Neuronal stem cell (in vitro differentiated cells): Measurements from ENCODE around the gene COLEC11.
A peak's percentile ranks its signal among the peaks of the same experiment; 100 is the strongest.
"Not testable (repeated sequence)": the region's sequence is repeated elsewhere in the genome, so short reads cannot be mapped to it uniquely, and the experiment has no call there.

Experiments used
- DNase-seq: peaks from one replicate; pipeline ENCODE4 v3.0.0-alpha.2; 2013; ENCODE audit warnings: low spot score
- H2AFZ ChIP-seq: one replicate; pipeline ENCODE4 v1.6.1; 2013; ENCODE audit warnings: mild to moderate bottlenecking, low read length, inconsistent platforms
- H2AK5ac ChIP-seq: 2 replicates; pipeline ENCODE4 v1.6.1; 2013; ENCODE audit warnings: low read depth, mild to moderate bottlenecking, inconsistent platforms, low read length, moderate library complexity, mixed read lengths
- H2BK120ac ChIP-seq: 2 replicates; pipeline ENCODE4 v1.6.1; 2013; ENCODE audit warnings: low read depth, mild to moderate bottlenecking, inconsistent platforms, low read length, moderate library complexity, mixed read lengths
- H2BK12ac ChIP-seq: one replicate; pipeline ENCODE4 v1.6.1; 2013; ENCODE audit warnings: low read length, inconsistent platforms
- H2BK15ac ChIP-seq: 2 replicates; pipeline ENCODE4 v1.6.1; 2013; ENCODE audit warnings: mild to moderate bottlenecking, low read length, inconsistent platforms, mixed read lengths
- H2BK5ac ChIP-seq: one replicate; pipeline ENCODE4 v1.6.1; 2013; ENCODE audit warnings: inconsistent platforms, mild to moderate bottlenecking, low read length, moderate library complexity
- H3K14ac ChIP-seq: one replicate; pipeline ENCODE4 v1.6.1; 2013; ENCODE audit warnings: low read length, inconsistent platforms
- H3K18ac ChIP-seq: 2 replicates; pipeline ENCODE4 v1.6.1; 2013; ENCODE audit warnings: low read length, inconsistent platforms
- H3K23ac ChIP-seq: 2 replicates; pipeline ENCODE4 v1.6.1; 2013; ENCODE audit warnings: low read depth, mild to moderate bottlenecking, mixed read lengths, low read length, inconsistent platforms; ENCODE audit not compliant: poor library complexity
- H3K27ac ChIP-seq: replicated peaks from 3 replicates; pipeline ENCODE4 v1.5.1; 2013; ENCODE audit warnings: low read length, inconsistent platforms
- H3K27me3 ChIP-seq, 3 experiments: 2 replicates each; pipeline ENCODE4 v1.6.1; 2013; ENCODE audit warnings: low read length in 3 of 3, mild to moderate bottlenecking in 2 of 3, inconsistent platforms in 1 of 3, low read depth in 1 of 3, mixed read lengths in 1 of 3, moderate library complexity in 1 of 3; ENCODE audit not compliant: control insufficient read depth in 3 of 3, insufficient read depth in 3 of 3
- H3K36me3 ChIP-seq, 2 donors: replicated peaks in 1 of 2; 2 replicates each; pipeline ENCODE4 v1.6.1; 2013; ENCODE audit warnings: low read length in 2 of 2; ENCODE audit not compliant: control insufficient read depth in 2 of 2, insufficient read depth in 2 of 2
- H3K4ac ChIP-seq: 2 replicates; pipeline ENCODE4 v1.6.1; 2013; ENCODE audit warnings: inconsistent platforms, mild to moderate bottlenecking, low read length, moderate library complexity
- H3K4me1 ChIP-seq, 2 donors: 1 replicate in 1 of 2; 2 replicates in 1 of 2; pipeline ENCODE4 v1.6.1; 2013; ENCODE audit warnings: low read length in 2 of 2, low read depth in 1 of 2; ENCODE audit not compliant: control insufficient read depth in 2 of 2, insufficient read depth in 1 of 2
- H3K4me2 ChIP-seq: one replicate; pipeline ENCODE4 v1.6.1; 2013; ENCODE audit warnings: mild to moderate bottlenecking, low read length, inconsistent platforms; ENCODE audit not compliant: insufficient read depth, poor library complexity, severe bottlenecking
- H3K4me3 ChIP-seq, 2 donors: 2 replicates each; pipeline ENCODE4 v1.5.1; 2013; ENCODE audit warnings: low read length in 2 of 2, mild to moderate bottlenecking in 2 of 2, inconsistent platforms in 1 of 2, moderate library complexity in 1 of 2
- H3K79me1 ChIP-seq: one replicate; pipeline ENCODE4 v1.6.1; 2013; ENCODE audit warnings: low read depth, mild to moderate bottlenecking, inconsistent platforms, low read length, moderate library complexity
- H3K9ac ChIP-seq: one replicate; pipeline ENCODE4 v1.6.1; 2013; ENCODE audit warnings: mild to moderate bottlenecking, low read depth, low read length, inconsistent platforms; ENCODE audit not compliant: poor library complexity
- H3K9me3 ChIP-seq, 2 donors: replicated peaks in 1 of 2; 2 replicates each; pipeline versions ENCODE3 to v1.6.1; 2013; ENCODE audit warnings: low read length in 2 of 2, mild to moderate bottlenecking in 2 of 2, inconsistent platforms in 1 of 2, low read depth in 1 of 2, mixed read lengths in 1 of 2, moderate library complexity in 1 of 2; ENCODE audit not compliant: control insufficient read depth in 2 of 2, insufficient read depth in 1 of 2
- H4K8ac ChIP-seq: one replicate; pipeline ENCODE4 v1.6.1; 2013; ENCODE audit warnings: low read depth, mild to moderate bottlenecking, inconsistent platforms, low read length, moderate library complexity
- H4K91ac ChIP-seq: one replicate; pipeline ENCODE4 v1.6.1; 2013; ENCODE audit warnings: low read length, low read depth, mild to moderate bottlenecking, inconsistent platforms; ENCODE audit not compliant: poor library complexity
- WGBS, 2 donors: extraction: QIAGEN DNeasy Blood & Tissue Kit; methylation state at CpG; one replicate each; pipeline ENCODE4 v1.1.7; 2013; ENCODE audit warnings: missing lambda C conversion rate in 2 of 2, mixed read lengths in 1 of 2; ENCODE audit not compliant: insufficient read length in 2 of 2, insufficient replicate concordance in 1 of 2; ENCODE audit errors: extremely low coverage in 2 of 2; 5-methylcytosine and 5-hydroxymethylcytosine counted together

COLEC11 gene

GRCh38 chr2:3566806-3567205, 28.1 kb upstream of the COLEC11 start:
- no peak overlapping the region for H2BK120ac ChIP-seq
- H3K4ac ChIP-seq, result no peak overlapping the region
- H3K14ac ChIP-seq, result no peak overlapping the region
- WGBS, 2 donors, result no CpG with 5 or more reads among the region's 9 CpGs
- H4K91ac ChIP-seq, result no peak overlapping the region
- H2AFZ ChIP-seq, result no peak overlapping the region
- no peak overlapping the region for H2AK5ac ChIP-seq
- no peak overlapping the region for H2BK15ac ChIP-seq
- H3K27ac ChIP-seq, result no peak overlapping the region
- no peaks in the 10 kb centered on the region for H3K27me3 ChIP-seq
- DNase-seq, result no peak
- no peak overlapping the region for H3K9ac ChIP-seq
- no peak overlapping the region for H2BK12ac ChIP-seq
- H3K4me1 ChIP-seq, result no peaks in the 10 kb centered on the region
- H3K79me1 ChIP-seq, result peaks cover 2% of the 10 kb centered on the region
- no peaks in the 10 kb centered on the region for H3K9me3 ChIP-seq
- H3K18ac ChIP-seq, result no peak overlapping the region
- no peak overlapping the region for H3K23ac ChIP-seq
- no peak overlapping the region for H3K4me3 ChIP-seq
- H3K4me2 ChIP-seq, result no peak overlapping the region
- H2BK5ac ChIP-seq, result no peak overlapping the region
- peaks cover 1 to 6% of the 10 kb centered on the region in 2 donors for H3K36me3 ChIP-seq
- no peak overlapping the region for H4K8ac ChIP-seq

GRCh38 chr2:3569656-3570055, 25.3 kb upstream of the COLEC11 start:
- not testable (repeated sequence) for H3K27ac ChIP-seq, H3K18ac ChIP-seq, H4K8ac ChIP-seq, H4K91ac ChIP-seq, H2BK12ac ChIP-seq, H2AFZ ChIP-seq, DNase-seq, H3K4me3 ChIP-seq, H2BK120ac ChIP-seq, H3K14ac ChIP-seq, H3K79me1 ChIP-seq, H3K9ac ChIP-seq, H3K4me1 ChIP-seq, H3K9me3 ChIP-seq, H3K36me3 ChIP-seq, H2AK5ac ChIP-seq, H2BK15ac ChIP-seq, H3K4me2 ChIP-seq, H2BK5ac ChIP-seq, H3K4ac ChIP-seq, H3K27me3 ChIP-seq, H3K23ac ChIP-seq
- WGBS, 2 donors, result no CpG with 5 or more reads among the region's 23 CpGs

GRCh38 chr2:3571284-3571683, 23.6 kb upstream of the COLEC11 start:
- no peaks in the 10 kb centered on the region for H3K27me3 ChIP-seq
- H3K79me1 ChIP-seq, result peaks cover 6% of the 10 kb centered on the region
- no peak overlapping the region for H2BK5ac ChIP-seq
- no peak overlapping the region for H2AK5ac ChIP-seq
- no peak overlapping the region for H3K4ac ChIP-seq
- H3K4me2 ChIP-seq, result no peak overlapping the region
- H3K4me1 ChIP-seq, result no peaks in the 10 kb centered on the region
- no peak overlapping the region for H3K9ac ChIP-seq
- H2AFZ ChIP-seq, result no peak overlapping the region
- no CpG with 5 or more reads among the region's 8 CpGs for WGBS, 2 donors
- no peak overlapping the region for H2BK120ac ChIP-seq
- H3K18ac ChIP-seq, result no peak overlapping the region
- no peak for DNase-seq
- no peak overlapping the region for H2BK12ac ChIP-seq
- no peak overlapping the region for H3K23ac ChIP-seq
- no peak overlapping the region for H4K8ac ChIP-seq
- peaks cover 2% of the 10 kb centered on the region in 2 donors for H3K9me3 ChIP-seq
- H3K14ac ChIP-seq, result no peak overlapping the region
- no peak overlapping the region for H4K91ac ChIP-seq
- no peak overlapping the region for H2BK15ac ChIP-seq
- H3K4me3 ChIP-seq, result no peak overlapping the region
- peaks cover 0 to 6% of the 10 kb centered on the region in 2 donors for H3K36me3 ChIP-seq
- H3K27ac ChIP-seq, result no peak overlapping the region

GRCh38 chr2:3572620-3573019, 22.3 kb upstream of the COLEC11 start:
- Histone ChIP-seq H4K91ac (no peak overlapping the region), H3K14ac (no peak overlapping the region), H2BK12ac (no peak overlapping the region), H3K23ac (no peak overlapping the region), H3K4me2 (no peak overlapping the region), H3K79me1 (peaks cover 5% of the 10 kb centered on the region), H3K9ac (no peak overlapping the region), H2BK15ac (no peak overlapping the region), H3K27ac (no peak overlapping the region), H2BK120ac (no peak overlapping the region), H4K8ac (no peak overlapping the region), H3K4me3 (no peak overlapping the region), H3K18ac (no peak overlapping the region), H3K36me3 (peaks cover 6 to 19% of the 10 kb centered on the region in 2 donors), H3K27me3 (no peaks in the 10 kb centered on the region), H2AK5ac (no peak overlapping the region), H3K9me3 (peaks cover 2% of the 10 kb centered on the region in 2 donors), H3K4me1 (peaks cover 3 to 7% of the 10 kb centered on the region in 2 donors), H2BK5ac (no peak overlapping the region), H2AFZ (peak overlapping the region; percentile 7), H3K4ac (no peak overlapping the region)
- whole genome bisulfite sequencing, 2 donors, result no CpG with 5 or more reads among the region's 2 CpGs
- DNase-seq, result no peak
